Type B pancreatic cell (in vitro differentiated cells): Measurements from ENCODE around the gene EXOSC7. TPM values are rescaled to one million over a fixed set of nuclear protein-coding genes. Genes with fewer than 3 reads are reported as not detected.

Experiments
- DNase-seq: peaks from one replicate; pipeline ENCODE4 v3.0.0; 2021; ENCODE audit warnings: mixed read lengths; ENCODE audit not compliant: unreplicated experiment; ENCODE audit errors: extremely low spot score
- H3K27ac Mint-ChIP-seq: 2 replicates; pipeline ENCODE4 v1.8.0; 2021; ENCODE audit warnings: mild to moderate bottlenecking, mixed read lengths
- H3K27me3 Mint-ChIP-seq: 2 replicates; pipeline ENCODE4 v1.8.0; 2021; ENCODE audit warnings: mixed read lengths
- H3K36me3 Mint-ChIP-seq: 2 replicates; pipeline ENCODE4 v1.8.0; 2021; ENCODE audit warnings: mixed read lengths
- H3K4me1 Mint-ChIP-seq: one replicate; pipeline ENCODE4 v1.8.0; 2021; ENCODE audit warnings: mixed read lengths; ENCODE audit not compliant: unreplicated experiment
- H3K4me3 Mint-ChIP-seq: 2 replicates; pipeline ENCODE4 v1.8.0; 2021; ENCODE audit warnings: mild to moderate bottlenecking, mixed read lengths
- H3K9me3 Mint-ChIP-seq: 2 replicates; pipeline ENCODE4 v1.8.0; 2021; ENCODE audit warnings: mixed read lengths
- total RNA-seq: library from RNA; stranded (reverse); gene quantifications from 2 replicates; pipeline ENCODE4 v1.2.1, GENCODE V29; 2021; ENCODE audit warnings: low replicate concordance
- TF ChIP-seq, protein P1 (sequence below): fragments of 200-600 bp; sonication (generic); conservative IDR thresholded peaks from 2 replicates; pipeline ENCODE4 v1.5.0; 2021; ENCODE audit warnings: antibody characterized with exemption, mild to moderate bottlenecking

The EXOSC7 gene
- total RNA-seq, 1 donor from 2014 or later, result 49.7 TPM

DNA sequence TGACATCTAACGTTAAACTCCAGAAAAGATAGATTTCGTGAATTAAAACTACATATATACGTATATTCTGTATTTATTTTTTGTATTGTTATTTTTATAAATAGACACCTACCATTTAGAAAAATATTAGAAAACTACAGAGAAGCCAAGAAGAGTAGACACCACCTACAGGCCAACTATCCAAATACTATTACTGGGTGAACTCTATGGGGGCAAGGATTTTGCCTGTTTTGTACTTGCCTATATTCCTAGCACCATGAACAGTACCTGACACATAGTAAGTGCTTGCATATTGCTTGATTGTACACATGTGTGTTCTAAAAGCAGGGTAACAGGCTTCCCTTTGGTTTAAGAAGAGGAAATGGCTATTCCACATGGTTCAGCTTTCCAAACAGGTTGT lies 25.7 kb downstream of the EXOSC7 start:
- H3K27me3 Mint-ChIP-seq, result no peaks in the 10 kb centered on the region
- TF ChIP-seq, protein P1, sequence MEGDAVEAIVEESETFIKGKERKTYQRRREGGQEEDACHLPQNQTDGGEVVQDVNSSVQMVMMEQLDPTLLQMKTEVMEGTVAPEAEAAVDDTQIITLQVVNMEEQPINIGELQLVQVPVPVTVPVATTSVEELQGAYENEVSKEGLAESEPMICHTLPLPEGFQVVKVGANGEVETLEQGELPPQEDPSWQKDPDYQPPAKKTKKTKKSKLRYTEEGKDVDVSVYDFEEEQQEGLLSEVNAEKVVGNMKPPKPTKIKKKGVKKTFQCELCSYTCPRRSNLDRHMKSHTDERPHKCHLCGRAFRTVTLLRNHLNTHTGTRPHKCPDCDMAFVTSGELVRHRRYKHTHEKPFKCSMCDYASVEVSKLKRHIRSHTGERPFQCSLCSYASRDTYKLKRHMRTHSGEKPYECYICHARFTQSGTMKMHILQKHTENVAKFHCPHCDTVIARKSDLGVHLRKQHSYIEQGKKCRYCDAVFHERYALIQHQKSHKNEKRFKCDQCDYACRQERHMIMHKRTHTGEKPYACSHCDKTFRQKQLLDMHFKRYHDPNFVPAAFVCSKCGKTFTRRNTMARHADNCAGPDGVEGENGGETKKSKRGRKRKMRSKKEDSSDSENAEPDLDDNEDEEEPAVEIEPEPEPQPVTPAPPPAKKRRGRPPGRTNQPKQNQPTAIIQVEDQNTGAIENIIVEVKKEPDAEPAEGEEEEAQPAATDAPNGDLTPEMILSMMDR, result no peak
- peaks cover 53% of the 10 kb centered on the region for H3K36me3 Mint-ChIP-seq

GRCh38 chr3:45002139-45002660 lies 26.2 kb downstream of the EXOSC7 start:
- Mint-ChIP-seq H3K4me3 (no peak overlapping the region), H3K27ac (no peak overlapping the region), H3K27me3 (no peaks in the 10 kb centered on the region), H3K36me3 (peaks cover 52% of the 10 kb centered on the region), H3K4me1 (no peaks in the 10 kb centered on the region), H3K9me3 (peaks cover 5% of the 10 kb centered on the region)
- TF ChIP-seq, protein P1, result no peak
- DNase-seq, result no peak

More for the DNA sequence above, 25.7 kb downstream of the EXOSC7 start:
- H3K27ac Mint-ChIP-seq, result no peak overlapping the region
- H3K9me3 Mint-ChIP-seq, result peaks cover 5% of the 10 kb centered on the region
- H3K4me3 Mint-ChIP-seq, result no peak overlapping the region
- no peak for DNase-seq
- peaks cover 3% of the 10 kb centered on the region for H3K4me1 Mint-ChIP-seq

DNA sequence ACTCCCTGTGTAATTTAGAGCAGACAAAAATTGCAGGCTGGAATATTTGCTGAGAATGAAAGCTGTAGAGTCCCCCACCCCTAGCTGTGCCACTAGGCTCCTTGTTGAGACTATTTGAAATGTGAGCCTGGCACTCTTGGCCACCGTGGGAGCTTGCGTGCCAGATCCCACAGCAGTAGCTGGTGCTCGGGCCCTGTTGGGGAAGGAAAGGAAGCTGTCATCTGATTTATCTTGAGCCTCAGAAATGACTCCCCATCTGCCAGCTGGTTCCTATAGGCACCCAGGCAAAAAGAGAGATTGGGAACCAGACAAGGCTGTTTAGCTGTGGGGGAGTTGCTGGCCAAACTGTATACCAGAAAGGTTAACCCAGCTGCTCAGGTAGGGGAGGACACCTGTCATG lies 26.7 kb downstream of the EXOSC7 start:
- no peak overlapping the region for H3K27ac Mint-ChIP-seq
- H3K4me3 Mint-ChIP-seq, result no peak overlapping the region
- H3K27me3 Mint-ChIP-seq, result no peaks in the 10 kb centered on the region
- no peaks in the 10 kb centered on the region for H3K4me1 Mint-ChIP-seq
- peaks cover 52% of the 10 kb centered on the region for H3K36me3 Mint-ChIP-seq
- TF ChIP-seq, protein P1, result no peak
- DNase-seq, result no peak
- H3K9me3 Mint-ChIP-seq, result peaks cover 5% of the 10 kb centered on the region

DNA sequence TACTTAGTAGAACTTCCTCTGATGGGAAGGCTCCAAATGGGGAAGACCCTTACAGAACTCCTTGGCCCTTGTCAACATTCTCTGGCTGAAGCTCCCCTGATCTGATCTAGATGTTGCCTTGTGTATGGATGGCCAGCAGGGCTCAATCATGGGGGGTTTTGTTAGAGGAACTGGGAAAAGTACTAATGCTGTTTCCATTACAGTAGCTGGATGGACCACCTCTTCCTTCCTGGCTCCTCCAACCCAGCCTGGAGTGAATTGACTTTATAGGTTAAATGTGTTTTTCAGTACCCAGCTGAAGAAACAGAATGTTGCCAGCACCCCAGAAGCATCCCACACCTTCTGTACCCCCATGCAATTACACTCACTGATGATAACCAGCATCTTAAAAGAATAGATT lies 27.4 kb downstream of the EXOSC7 start:
- no peaks in the 10 kb centered on the region for H3K4me1 Mint-ChIP-seq
- TF ChIP-seq, protein P1, result no peak
- peaks cover 54% of the 10 kb centered on the region for H3K36me3 Mint-ChIP-seq
- no peaks in the 10 kb centered on the region for H3K27me3 Mint-ChIP-seq
- DNase-seq, result no peak
- H3K4me3 Mint-ChIP-seq, result no peak overlapping the region
- H3K9me3 Mint-ChIP-seq, result peaks cover 5% of the 10 kb centered on the region
- H3K27ac Mint-ChIP-seq, result no peak overlapping the region

DNA sequence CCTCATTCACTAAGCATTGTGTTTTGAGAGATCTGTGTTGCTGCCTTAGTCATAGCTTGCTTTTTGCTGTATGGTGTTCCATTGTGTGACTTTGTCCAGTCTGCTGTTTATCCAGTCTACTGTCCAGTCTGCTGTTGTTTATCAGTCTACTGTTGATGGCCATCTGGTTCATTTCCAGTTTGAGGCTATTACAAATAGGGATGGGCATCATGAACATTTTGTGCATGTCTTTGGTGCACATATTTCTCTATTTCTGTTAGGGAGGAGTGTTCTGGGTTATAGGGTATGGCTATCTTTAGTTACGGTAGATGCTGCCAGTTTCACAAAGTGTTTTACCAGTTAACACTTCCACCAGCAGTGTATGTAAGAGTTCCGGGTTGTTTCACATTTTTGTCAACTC lies 27.8 kb downstream of the EXOSC7 start:
- Mint-ChIP-seq H3K27ac (no peak overlapping the region), H3K9me3 (peaks cover 5% of the 10 kb centered on the region), H3K4me1 (no peaks in the 10 kb centered on the region), H3K36me3 (peaks cover 54% of the 10 kb centered on the region), H3K4me3 (no peak overlapping the region), H3K27me3 (no peaks in the 10 kb centered on the region)
- TF ChIP-seq, protein P1, result no peak
- DNase-seq, result no peak

- TF ChIP-seq, protein P1, result no peak
- no peak overlapping the region for H3K27ac Mint-ChIP-seq
- H3K4me1 Mint-ChIP-seq, result peaks cover 4% of the 10 kb centered on the region
- H3K9me3 Mint-ChIP-seq, result peaks cover 5% of the 10 kb centered on the region
- DNase-seq, result no peak
- H3K27me3 Mint-ChIP-seq, result no peaks in the 10 kb centered on the region
- H3K4me3 Mint-ChIP-seq, result no peak overlapping the region
- H3K36me3 Mint-ChIP-seq, result peaks cover 54% of the 10 kb centered on the region
Measured at GRCh38 chr3:45007091-45007490, 31.0 kb downstream of the EXOSC7 start.
